T-cell (primary cell): ENCODE data around the gene TRAPPC8. TPM values are rescaled to one million over a fixed set of nuclear protein-coding genes. Genes with fewer than 3 reads are reported as not detected.
"Not testable (repeated sequence)": the region's sequence is repeated elsewhere in the genome, so short reads cannot be mapped to it uniquely, and the experiment has no call there.

Experiments used
- ATAC-seq, 4 experiments: fragments of 200-7000 bp in 3 of 4; fragments of 150-1000 bp in 1 of 4; cut with Tn5 transposase; replicated peaks in 1 of 4; 1 replicate in 3 of 4; 2 replicates in 1 of 4; pipeline ENCODE4 v1.10.0; 2021; ENCODE audit warnings: moderate library complexity in 3 of 4, mild to moderate bottlenecking in 2 of 4, moderate number of reproducible peaks in 1 of 4
- CTCF ChIA-PET, 2 donors: fragments of 300-600 bp; sonication (Branson Sonifier 250); formaldehyde crosslinking; loops; one replicate each; lab custom pipeline; 2022; ENCODE audit warnings: antibody characterized with exemption in 2 of 2; lab: Charles Lee
- POLR2A ChIA-PET, 2 donors: fragments of 300-600 bp; sonication (Branson Sonifier 250); formaldehyde crosslinking; loops; one replicate each; lab custom pipeline; 2022; ENCODE audit warnings: antibody characterized with exemption in 2 of 2; lab: Charles Lee
- DNase-seq, 35 experiments: peaks; one replicate each; pipeline versions ENCODE4 v3.0.0 to v3.0.0-alpha.2; 2013 to 2023
- H3K27ac ChIP-seq: one replicate; pipeline ENCODE4 v1.5.1; 2013; ENCODE audit warnings: low read length
- H3K27me3 ChIP-seq, 2 experiments: replicated peaks in 1 of 2; 1 replicate in 1 of 2; 2 replicates in 1 of 2; pipeline versions ENCODE4 v1.6.1 to v1.7.0; 2013; ENCODE audit warnings: low read length in 1 of 2, mixed read lengths in 1 of 2; ENCODE audit not compliant: control insufficient read depth in 2 of 2, insufficient read depth in 2 of 2; ENCODE audit errors: extremely low read depth in 1 of 2
- H3K36me3 ChIP-seq, 2 donors: 1 replicate in 1 of 2; 2 replicates in 1 of 2; pipeline versions ENCODE4 v1.6.1 to v1.7.0; 2013; ENCODE audit warnings: low read length in 1 of 2; ENCODE audit not compliant: control insufficient read depth in 2 of 2, insufficient read depth in 1 of 2; ENCODE audit errors: extremely low read depth in 1 of 2
- H3K4me1 ChIP-seq, 2 experiments: 1 replicate in 1 of 2; 2 replicates in 1 of 2; pipeline versions ENCODE4 v1.6.1 to v1.7.0; 2013; ENCODE audit warnings: low read length in 2 of 2, mixed read lengths in 1 of 2; ENCODE audit not compliant: insufficient read depth in 2 of 2, control insufficient read depth in 1 of 2; ENCODE audit errors: extremely low read depth in 1 of 2
- H3K4me3 ChIP-seq, 2 donors: 1 replicate in 1 of 2; 2 replicates in 1 of 2; pipeline versions ENCODE4 v1.5.1 to v1.7.0; 2013; ENCODE audit warnings: mild to moderate bottlenecking in 2 of 2, low read length in 1 of 2, moderate library complexity in 1 of 2; ENCODE audit not compliant: control insufficient read depth in 1 of 2; ENCODE audit errors: extremely low read depth in 1 of 2
- H3K9me3 ChIP-seq: 2 replicates; pipeline ENCODE4 v1.7.0; 2013
- H3K27ac Mint-ChIP-seq, 2 donors: one replicate each; pipeline ENCODE4 v1.8.0; 2020 to 2021; ENCODE audit warnings: mild to moderate bottlenecking in 2 of 2, mixed read lengths in 2 of 2
- H3K27me3 Mint-ChIP-seq, 2 donors: one replicate each; pipeline ENCODE4 v1.8.0; 2021 to 2022; ENCODE audit warnings: mixed read lengths in 2 of 2
- H3K36me3 Mint-ChIP-seq: one replicate; pipeline ENCODE4 v1.8.0; 2021; ENCODE audit warnings: mixed read lengths
- H3K4me1 Mint-ChIP-seq, 3 donors: one replicate each; pipeline ENCODE4 v1.8.0; 2020 to 2022; ENCODE audit warnings: mixed read lengths in 3 of 3, mild to moderate bottlenecking in 1 of 3
- H3K4me3 Mint-ChIP-seq, 3 donors: one replicate each; pipeline ENCODE4 v1.8.0; 2020 to 2022; ENCODE audit warnings: mild to moderate bottlenecking in 3 of 3, mixed read lengths in 3 of 3, moderate library complexity in 3 of 3
- H3K9me3 Mint-ChIP-seq, 3 donors: one replicate each; pipeline ENCODE4 v1.8.0; 2020 to 2022; ENCODE audit warnings: mixed read lengths in 3 of 3
- WGBS: methylation state at CpG from one replicate; pipeline ENCODE4 v1.1.5; 2013; ENCODE audit warnings: missing lambda C conversion rate; ENCODE audit not compliant: insufficient coverage; 5-methylcytosine and 5-hydroxymethylcytosine counted together
- total RNA-seq, 35 experiments: library from RNA in 6 of 35; stranded (reverse) in 6 of 35; fragments of 120-200 nt in 1 of 35; gene quantifications; one replicate each; pipeline versions ENCODE4 v1.2.1 to v1.2.4 and lab custom pipeline; 2013 to 2026

Gene TRAPPC8
- total RNA-seq, 5 donors from 2014 or later (not counting 1 experiment from before 2014, with no cell fraction given), result 44.7 to 62.0 (median 51.8) TPM

DNA sequence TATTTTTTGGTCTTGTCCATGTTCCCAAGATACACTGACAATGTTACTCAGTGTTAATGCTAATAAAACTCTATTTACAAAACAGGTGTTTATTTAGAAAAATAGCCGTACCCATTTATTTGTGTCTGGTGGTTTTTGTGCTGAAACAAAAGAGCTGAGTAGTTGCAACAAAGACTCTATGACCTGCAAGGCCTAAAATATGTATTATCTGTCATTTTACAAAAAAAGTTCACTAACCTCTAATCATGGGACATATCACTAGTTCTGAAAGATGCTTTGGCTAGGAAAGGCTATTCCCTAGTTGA is 123.1 kb downstream of the TRAPPC8 start:
- Mint-ChIP-seq H3K4me1 (no peaks in the 10 kb centered on the region), H3K27me3 (peaks cover 0 to 6% of the 10 kb centered on the region in 2 donors), H3K9me3 (no peaks in the 10 kb centered on the region), H3K36me3 (no peaks in the 10 kb centered on the region), H3K4me3 (no peak overlapping the region), H3K27ac (no peak overlapping the region)
- CTCF ChIA-PET, result interaction anchor here (0.7 to 1.3 kb wide), 3 partner anchors 9 to 850 kb away, joined by 3 to 7 read pairs (median 4); no protein-coding TSS in a partner anchor
- ATAC-seq, result no peak
- DNase-seq, result no peak
- Histone ChIP-seq H3K27ac (no peak overlapping the region), H3K4me3 (no peak overlapping the region), H3K36me3 (no peaks in the 10 kb centered on the region), H3K27me3 (no peaks in the 10 kb centered on the region), H3K9me3 (no peaks in the 10 kb centered on the region), H3K4me1 (no peaks in the 10 kb centered on the region)
- POLR2A ChIA-PET, result no interaction called here
- no CpG with 5 or more reads among the region's 1 CpG for WGBS

GRCh38 chr18:31819106-31819924 is 123.6 kb downstream of the TRAPPC8 start:
- no peaks in the 10 kb centered on the region for H3K9me3 ChIP-seq
- no peak overlapping the region for H3K27ac Mint-ChIP-seq
- ChIA-PET CTCF (no interaction called here), POLR2A (no interaction called here)
- no peak overlapping the region for H3K4me3 Mint-ChIP-seq
- DNase-seq (peak in 1 of 35 experiments; percentile 51), ATAC-seq (peak in 2 of 4 experiments; percentile 37 to 39)
- no peak overlapping the region for H3K4me3 ChIP-seq
- no peaks in the 10 kb centered on the region for H3K36me3 Mint-ChIP-seq
- H3K27me3 ChIP-seq, result no peaks in the 10 kb centered on the region
- 76% methylated on average over 8 of the region's 11 CpGs for WGBS
- no peaks in the 10 kb centered on the region for H3K9me3 Mint-ChIP-seq
- no peaks in the 10 kb centered on the region for H3K4me1 ChIP-seq
- no peak overlapping the region for H3K27ac ChIP-seq
- H3K36me3 ChIP-seq, result no peaks in the 10 kb centered on the region
- peaks cover 0 to 6% of the 10 kb centered on the region in 2 donors for H3K27me3 Mint-ChIP-seq
- H3K4me1 Mint-ChIP-seq, result no peaks in the 10 kb centered on the region

DNA sequence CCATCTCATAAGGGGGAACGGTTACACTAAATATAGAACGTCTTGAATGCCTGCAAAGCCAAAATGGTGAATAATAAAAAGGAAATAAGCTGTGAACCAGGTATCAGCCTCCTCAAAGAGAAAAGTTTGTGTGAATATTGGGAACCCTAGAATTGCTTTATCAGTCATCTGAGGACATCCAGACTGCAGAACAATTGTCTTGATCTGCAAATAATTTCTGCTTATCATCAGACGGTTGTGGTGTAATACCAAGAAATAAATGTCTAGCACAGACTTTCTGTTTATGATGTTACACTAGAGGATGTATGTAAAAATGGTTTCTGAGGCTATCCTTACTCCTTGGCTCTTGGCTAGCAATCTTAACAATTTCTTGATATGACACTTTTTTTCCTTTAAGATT is 128.8 kb downstream of the TRAPPC8 start:
- Histone ChIP-seq H3K27me3 (peaks cover 0 to 4% of the 10 kb centered on the region in 2 experiments), H3K9me3 (no peaks in the 10 kb centered on the region), H3K27ac (no peak overlapping the region), H3K4me1 (no peaks in the 10 kb centered on the region), H3K4me3 (no peak overlapping the region), H3K36me3 (no peaks in the 10 kb centered on the region)
- DNase-seq, result no peak
- Mint-ChIP-seq H3K4me1 (no peaks in the 10 kb centered on the region), H3K4me3 (no peak overlapping the region), H3K27ac (no peak overlapping the region), H3K36me3 (no peaks in the 10 kb centered on the region), H3K27me3 (peaks cover 0 to 7% of the 10 kb centered on the region in 2 donors), H3K9me3 (no peaks in the 10 kb centered on the region)
- CTCF ChIA-PET, result interaction anchor here in 1 of 2 donors (0.9 to 1.2 kb wide), 2 partner anchors 141 to 258 kb away, joined by 3 to 4 read pairs; no protein-coding TSS in a partner anchor
- POLR2A ChIA-PET, result no interaction called here
- no CpG with 5 or more reads among the region's 3 CpGs for WGBS
- ATAC-seq, result no peak

- H3K27me3 Mint-ChIP-seq, H3K4me1 ChIP-seq, DNase-seq, H3K4me1 Mint-ChIP-seq, H3K27ac Mint-ChIP-seq, CTCF ChIA-PET, H3K27ac ChIP-seq, H3K36me3 Mint-ChIP-seq, H3K9me3 Mint-ChIP-seq, H3K36me3 ChIP-seq, ATAC-seq, H3K9me3 ChIP-seq, H3K4me3 ChIP-seq, POLR2A ChIA-PET, H3K27me3 ChIP-seq, H3K4me3 Mint-ChIP-seq: not testable (repeated sequence)
- WGBS, result 100% methylated on average over 2 of the region's 7 CpGs
These were observed 132.4 kb downstream of the TRAPPC8 start for GRCh38 chr18:31810336-31811130.

- H3K27ac ChIP-seq, H3K36me3 ChIP-seq, CTCF ChIA-PET, H3K9me3 ChIP-seq, H3K36me3 Mint-ChIP-seq, ATAC-seq, POLR2A ChIA-PET, H3K27me3 Mint-ChIP-seq, H3K4me1 ChIP-seq, H3K4me3 ChIP-seq, H3K27me3 ChIP-seq, H3K9me3 Mint-ChIP-seq, H3K4me3 Mint-ChIP-seq, H3K4me1 Mint-ChIP-seq, DNase-seq, H3K27ac Mint-ChIP-seq: not testable (repeated sequence)
- WGBS, result 78% methylated on average over 1 of the region's 4 CpGs
These were observed 133.9 kb downstream of the TRAPPC8 start for GRCh38 chr18:31809049-31809448.

DNA sequence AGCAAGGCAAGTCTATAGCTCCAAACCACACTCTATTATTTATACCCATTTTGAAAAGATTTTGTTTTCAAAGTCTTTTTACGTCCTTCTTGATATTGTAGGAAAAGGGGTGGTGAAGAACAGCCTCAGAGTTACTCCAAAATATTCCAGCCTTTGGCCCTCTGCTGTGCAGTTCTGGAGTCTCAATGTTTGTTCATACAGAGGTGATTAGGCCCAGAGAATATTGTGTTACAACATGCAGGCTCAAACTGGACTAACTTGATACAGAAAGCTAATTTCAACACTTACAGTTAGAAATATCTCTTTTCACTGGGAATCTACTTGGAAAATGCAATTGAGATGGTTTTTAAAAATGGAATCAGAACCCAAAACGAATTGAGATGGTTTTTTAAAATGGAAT is 141.8 kb downstream of the TRAPPC8 start:
- no CpG with 5 or more reads among the region's 2 CpGs for WGBS
- POLR2A ChIA-PET, result no interaction called here

More for the DNA sequence above, 141.8 kb downstream of the TRAPPC8 start:
- no peaks in the 10 kb centered on the region for H3K9me3 Mint-ChIP-seq
- H3K4me1 Mint-ChIP-seq, result no peaks in the 10 kb centered on the region
- no peak overlapping the region for H3K27ac ChIP-seq
- H3K36me3 ChIP-seq, result no peaks in the 10 kb centered on the region
- ATAC-seq (no peak), DNase-seq (no peak)
- H3K4me1 ChIP-seq, result no peaks in the 10 kb centered on the region
- no peak overlapping the region for H3K27ac Mint-ChIP-seq
- no peaks in the 10 kb centered on the region for H3K9me3 ChIP-seq
- H3K36me3 Mint-ChIP-seq, result no peaks in the 10 kb centered on the region
- CTCF ChIA-PET, result no interaction called here
- H3K27me3 Mint-ChIP-seq, result no peaks in the 10 kb centered on the region
- no peak overlapping the region for H3K4me3 Mint-ChIP-seq
- H3K27me3 ChIP-seq, result no peaks in the 10 kb centered on the region
- no peak overlapping the region for H3K4me3 ChIP-seq
